IMR-90 (cell line): ENCODE data around the gene NOP14. TPM values are rescaled to one million over a fixed set of nuclear protein-coding genes. Genes with fewer than 3 reads are reported as not detected.

Experiments
- ATAC-seq: fragments of 200-7000 bp; cut with Tn5 transposase; 2 replicates; pipeline ENCODE4 v1.9.1; 2020; ENCODE audit warnings: low read depth, mild to moderate bottlenecking, moderate library complexity
- BruUV-seq: library from RNA; stranded (reverse); fragments of 400-500 nt; replicated peaks from 2 replicates; lab custom pipeline; 2021; lab: Mats Ljungman, UMichigan
- CTCF ChIA-PET: fragments of 300-600 bp; formaldehyde crosslinking; extraction: SDS; loops from one replicate; lab custom pipeline; 2021; ENCODE audit warnings: antibody characterized with exemption; lab: Yijun Ruan, JAX
- POLR2A ChIA-PET: fragments of 300-600 bp; sonication (Branson Sonifier 250); formaldehyde crosslinking; loops from one replicate; lab custom pipeline; 2022; ENCODE audit warnings: antibody characterized with exemption; ENCODE audit not compliant: unreplicated experiment; lab: Charles Lee
- DNase-seq: peaks from one replicate; pipeline ENCODE4 v3.0.0; 2013
- H2AFZ ChIP-seq: replicated peaks from 2 replicates; pipeline ENCODE3; 2013; ENCODE audit warnings: low read length, mild to moderate bottlenecking; ENCODE audit not compliant: poor library complexity
- H2AK5ac ChIP-seq: 2 replicates; pipeline ENCODE4 v1.6.1; 2013; ENCODE audit warnings: low read depth, low read length, inconsistent platforms
- H2AK9ac ChIP-seq: replicated peaks from 2 replicates; pipeline ENCODE3; 2013; ENCODE audit warnings: mild to moderate bottlenecking, low read depth, low read length, moderate library complexity; ENCODE audit not compliant: poor library complexity
- H2BK120ac ChIP-seq: 2 replicates; pipeline ENCODE4 v1.6.1; 2013; ENCODE audit warnings: low read depth, low read length, inconsistent platforms
- H2BK15ac ChIP-seq: 3 replicates; pipeline ENCODE4 v1.6.1; 2013; ENCODE audit warnings: low read depth, low read length, inconsistent platforms
- H2BK20ac ChIP-seq: 2 replicates; pipeline ENCODE4 v1.6.1; 2013; ENCODE audit warnings: low read depth, mild to moderate bottlenecking, inconsistent platforms, low read length, moderate library complexity
- H2BK5ac ChIP-seq: 2 replicates; pipeline ENCODE4 v1.6.1; 2013; ENCODE audit warnings: mild to moderate bottlenecking, low read depth, low read length, inconsistent platforms; ENCODE audit not compliant: poor library complexity, severe bottlenecking
- H3K14ac ChIP-seq: replicated peaks from 2 replicates; pipeline ENCODE4 v1.6.1; 2013; ENCODE audit warnings: low read depth, low read length, inconsistent platforms
- H3K18ac ChIP-seq: 2 replicates; pipeline ENCODE4 v1.6.1; 2013; ENCODE audit warnings: low read depth, low read length, control low read depth
- H3K23ac ChIP-seq: 2 replicates; pipeline ENCODE4 v1.6.1; 2013; ENCODE audit warnings: low read depth, low read length, inconsistent platforms
- H3K27ac ChIP-seq: 2 replicates; pipeline ENCODE4 v1.5.1; 2013; ENCODE audit warnings: mild to moderate bottlenecking, control low read depth, low read length; ENCODE audit not compliant: insufficient read depth
- H3K27me3 ChIP-seq: 2 replicates; pipeline ENCODE4 v1.6.1; 2013; ENCODE audit warnings: low read length; ENCODE audit not compliant: control insufficient read depth, insufficient read depth
- H3K36me3 ChIP-seq: 2 replicates; pipeline ENCODE4 v1.6.1; 2013; ENCODE audit warnings: low read length, mixed read lengths; ENCODE audit not compliant: control insufficient read depth, insufficient read depth
- H3K4ac ChIP-seq: 2 replicates; pipeline ENCODE4 v1.6.1; 2013; ENCODE audit warnings: low read depth, low read length, inconsistent platforms
- H3K4me1 ChIP-seq: 2 replicates; pipeline ENCODE4 v1.6.1; 2013; ENCODE audit warnings: low read length, mixed read lengths; ENCODE audit not compliant: control insufficient read depth, insufficient read depth
- H3K4me2 ChIP-seq: 2 replicates; pipeline ENCODE4 v1.6.1; 2013; ENCODE audit warnings: low read depth, mild to moderate bottlenecking, control low read depth, low read length, moderate library complexity
- H3K4me3 ChIP-seq: 2 replicates; pipeline ENCODE4 v1.5.1; 2013; ENCODE audit warnings: low read depth, mild to moderate bottlenecking, control low read depth, low read length, moderate library complexity; ENCODE audit not compliant: insufficient read depth
- H3K56ac ChIP-seq: 2 replicates; pipeline ENCODE4 v1.6.1; 2013; ENCODE audit warnings: low read length, inconsistent platforms; ENCODE audit not compliant: insufficient read depth; ENCODE audit errors: extremely low read depth
- H3K79me1 ChIP-seq, 2 experiments: 2 replicates each; pipeline ENCODE4 v1.6.1; 2013; ENCODE audit warnings: low read length in 2 of 2, inconsistent platforms in 1 of 2, low read depth in 1 of 2
- H3K9ac ChIP-seq: 2 replicates; pipeline ENCODE4 v1.6.1; 2013; ENCODE audit warnings: low read depth, low read length, control low read depth
- H3K9me1 ChIP-seq: 2 replicates; pipeline ENCODE4 v1.6.1; 2013; ENCODE audit warnings: low read length, inconsistent platforms; ENCODE audit not compliant: insufficient read depth
- H3K9me3 ChIP-seq: 2 replicates; pipeline ENCODE4 v1.6.1; 2013; ENCODE audit warnings: low read length; ENCODE audit not compliant: control insufficient read depth, insufficient read depth
- H4K20me1 ChIP-seq: 2 replicates; pipeline ENCODE4 v1.6.1; 2013; ENCODE audit warnings: low read length, inconsistent platforms; ENCODE audit not compliant: insufficient read depth
- H4K5ac ChIP-seq: 2 replicates; pipeline ENCODE4 v1.6.1; 2013; ENCODE audit warnings: mild to moderate bottlenecking, low read depth, low read length, control low read depth
- H4K8ac ChIP-seq, 2 experiments: 2 replicates each; pipeline ENCODE4 v1.6.1; 2013; ENCODE audit warnings: low read depth in 2 of 2, low read length in 2 of 2, control low read depth in 1 of 2, inconsistent platforms in 1 of 2
- H4K91ac ChIP-seq: 2 replicates; pipeline ENCODE4 v1.6.1; 2013; ENCODE audit warnings: low read depth, low read length, inconsistent platforms; ENCODE audit not compliant: insufficient read depth
- MXI1 ChIP-seq: IDR thresholded peaks from 2 replicates; pipeline ENCODE4 v1.6.1; 2012; ENCODE audit warnings: low read depth, mild to moderate bottlenecking, low read length, moderate library complexity, borderline replicate concordance
- WGBS, 2 experiments: methylation state at CpG; one replicate each; pipeline versions ENCODE4 v1.1.5 to v1.1.7; 2013; ENCODE audit warnings: missing lambda C conversion rate in 2 of 2; ENCODE audit not compliant: insufficient read length in 1 of 2; ENCODE audit errors: extremely low coverage in 2 of 2; 5-methylcytosine and 5-hydroxymethylcytosine counted together
- dilution Hi-C: fragments of 300-500 bp; cut with HindIII; formaldehyde crosslinking; loops from one replicate; pipeline ENCODE4 v1.14.3; 2018; ENCODE audit warnings: low sequenced_read_pairs; ENCODE audit not compliant: unreplicated experiment
- in situ Hi-C: fragments of 300-500 bp; cut with MboI; formaldehyde crosslinking; loops from 3 replicates; pipeline ENCODE4 v1.14.3; 2019; ENCODE audit warnings: low sequenced_read_pairs, inconsistent platforms, mixed read lengths
- intact Hi-C: fragments of 100-400 bp; cut with micrococcal nuclease; formaldehyde crosslinking; loops from 2 replicates; pipeline ENCODE4 v1.10.0; 2022
- polyA plus RNA-seq, 3 experiments: library from polyadenylated mRNA; depleted of rRNA; stranded (reverse); fragments of >200 nt; gene quantifications; 2 replicates each; pipeline ENCODE4 v1.2.3, GENCODE V29; 2012; ENCODE audit warnings: low replicate concordance in 1 of 3
- total RNA-seq: library from RNA; depleted of rRNA; stranded (reverse); fragments of >200 nt; gene quantifications from 2 replicates; pipeline ENCODE4 v1.2.3, GENCODE V29; 2012
- TF ChIP-seq, protein P1 (sequence below): conservative IDR thresholded peaks from 2 replicates; pipeline ENCODE4 v1.5.1; 2012; ENCODE audit warnings: mild to moderate bottlenecking, low read depth, low read length, improper control_type of control experiment

The NOP14 gene
- total and polyA plus RNA-seq, 2 of the 4 experiments (the other 2 are of a cell fraction) = 10.9 to 12.6 TPM

DNA sequence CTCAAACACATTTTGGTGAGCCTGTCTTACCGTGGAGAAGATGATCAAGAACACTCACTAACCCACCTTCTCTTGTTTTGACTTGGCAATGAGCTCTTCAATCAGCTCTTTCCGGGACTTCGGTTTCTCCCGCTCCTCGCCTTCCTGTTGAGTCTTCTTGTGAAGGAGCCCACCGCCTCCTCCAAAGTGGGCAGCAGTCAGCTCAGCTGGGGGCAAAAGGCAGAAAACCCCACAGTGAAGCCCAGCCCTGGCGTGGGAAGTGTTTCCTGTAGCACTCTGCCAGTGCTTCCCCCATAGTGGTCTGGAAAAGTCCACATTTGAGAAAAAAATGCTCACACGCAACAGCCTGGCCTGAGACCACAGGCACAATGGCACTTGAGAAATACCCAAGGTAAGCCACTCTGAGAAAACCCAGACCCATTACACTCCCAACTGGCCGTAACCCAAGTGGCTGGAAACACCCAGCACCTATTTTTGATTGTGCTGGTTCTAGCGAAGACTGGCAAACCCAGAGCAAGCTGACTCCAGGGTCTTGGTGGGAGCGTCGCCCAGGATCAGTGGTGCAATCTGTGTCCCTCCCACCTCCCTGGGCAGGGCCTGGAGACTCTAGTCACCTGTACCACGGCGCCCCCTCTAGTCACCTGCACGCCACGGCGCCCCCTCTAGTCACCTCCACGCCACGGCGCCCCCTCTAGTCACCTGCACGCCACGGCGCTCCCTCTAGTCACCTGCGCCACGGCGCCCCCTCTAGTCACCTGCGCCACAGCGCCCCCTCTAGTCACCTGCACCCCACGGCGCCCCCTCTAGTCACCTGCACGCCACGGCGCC is 8.6 kb downstream of the NOP14 start:
- Histone ChIP-seq H3K36me3 (peaks cover 53% of the 10 kb centered on the region), H2BK20ac (no peak overlapping the region), H3K4me2 (no peak overlapping the region), H3K23ac (no peak overlapping the region), H2BK120ac (no peak overlapping the region), H4K91ac (no peak overlapping the region), H3K9me1 (peaks cover 12% of the 10 kb centered on the region; the same call in 1 of the 2 replicates), H3K27me3 (no peaks in the 10 kb centered on the region), H4K8ac (no peak overlapping the region), H3K56ac (no peak overlapping the region), H2AK5ac (no peak overlapping the region), H3K79me1 (peaks cover 26 to 61% of the 10 kb centered on the region in 2 experiments), H3K4me1 (peaks cover 7% of the 10 kb centered on the region), H3K27ac (no peak overlapping the region), H2AK9ac (no peak overlapping the region), H3K14ac (no peak overlapping the region), H2BK15ac (no peak overlapping the region), H3K4ac (no peak overlapping the region), H3K4me3 (no peak overlapping the region), H4K5ac (no peak overlapping the region), H3K9me3 (no peaks in the 10 kb centered on the region), H3K18ac (no peak overlapping the region), H2BK5ac (no peak overlapping the region), H4K20me1 (peaks cover 30% of the 10 kb centered on the region), H2AFZ (no peak overlapping the region), H3K9ac (no peak overlapping the region)
- ATAC-seq (no peak), DNase-seq (no peak)
- CTCF ChIA-PET = interaction anchor here (0.9 kb wide), 3 partner anchors 9 to 83 kb away, joined by 3 read pairs; partner anchors contain the start of genes GRK4 and NOP14
- in situ Hi-C loops (no loop called here), intact Hi-C loops (no loop called here), dilution Hi-C loops (no loop called here)
- TF ChIP-seq MXI1 = no peak
- TF ChIP-seq, protein P1, sequence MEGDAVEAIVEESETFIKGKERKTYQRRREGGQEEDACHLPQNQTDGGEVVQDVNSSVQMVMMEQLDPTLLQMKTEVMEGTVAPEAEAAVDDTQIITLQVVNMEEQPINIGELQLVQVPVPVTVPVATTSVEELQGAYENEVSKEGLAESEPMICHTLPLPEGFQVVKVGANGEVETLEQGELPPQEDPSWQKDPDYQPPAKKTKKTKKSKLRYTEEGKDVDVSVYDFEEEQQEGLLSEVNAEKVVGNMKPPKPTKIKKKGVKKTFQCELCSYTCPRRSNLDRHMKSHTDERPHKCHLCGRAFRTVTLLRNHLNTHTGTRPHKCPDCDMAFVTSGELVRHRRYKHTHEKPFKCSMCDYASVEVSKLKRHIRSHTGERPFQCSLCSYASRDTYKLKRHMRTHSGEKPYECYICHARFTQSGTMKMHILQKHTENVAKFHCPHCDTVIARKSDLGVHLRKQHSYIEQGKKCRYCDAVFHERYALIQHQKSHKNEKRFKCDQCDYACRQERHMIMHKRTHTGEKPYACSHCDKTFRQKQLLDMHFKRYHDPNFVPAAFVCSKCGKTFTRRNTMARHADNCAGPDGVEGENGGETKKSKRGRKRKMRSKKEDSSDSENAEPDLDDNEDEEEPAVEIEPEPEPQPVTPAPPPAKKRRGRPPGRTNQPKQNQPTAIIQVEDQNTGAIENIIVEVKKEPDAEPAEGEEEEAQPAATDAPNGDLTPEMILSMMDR = 0 out of 2 replicates have a peak, but pooled peaks have one; percentile 1
- WGBS, 2 experiments = 95% methylated on average over 4 of the region's 33 CpGs; no CpG with 5 or more reads in 1 of the 2 experiments
- POLR2A ChIA-PET = no interaction called here
- BruUV-seq = no TSS peak
